Neural cell (in vitro differentiated cells): ENCODE results near the gene SMARCC1. TPM values are rescaled to one million over a fixed set of nuclear protein-coding genes. Genes with fewer than 3 reads are reported as not detected.

Source experiments
- H2AFZ ChIP-seq: fragments of 200-600, 300-800 bp; sonication (generic), shearing (Covaris generic); 2 replicates; pipeline ENCODE4 v1.6.0; 2014; ENCODE audit warnings: low read depth, mild to moderate bottlenecking, antibody characterized with exemption, low read length, moderate library complexity
- H3F3A ChIP-seq: fragments of 200-600 bp; shearing (Covaris generic); 2 replicates; pipeline ENCODE4 v1.6.1; 2016; ENCODE audit warnings: mild to moderate bottlenecking, moderate library complexity, mixed read lengths, antibody characterized with exemption, low read length; ENCODE audit not compliant: insufficient read depth, poor library complexity, severe bottlenecking
- H3K27ac ChIP-seq: fragments of 200-600, 300-800 bp; sonication (generic), shearing (Covaris generic); 2 replicates; pipeline ENCODE4 v1.5.1; 2014; ENCODE audit warnings: mild to moderate bottlenecking, low read length, moderate library complexity
- H3K27me3 ChIP-seq: fragments of 300-800, 200-600 bp; sonication (generic), shearing (Covaris generic); 2 replicates; pipeline ENCODE4 v1.6.0; 2014; ENCODE audit warnings: mild to moderate bottlenecking, low read depth, low read length, moderate library complexity; ENCODE audit not compliant: insufficient read depth
- H3K36me3 ChIP-seq: fragments of 300-800, 200-600 bp; sonication (generic), shearing (Covaris generic); 2 replicates; pipeline ENCODE4 v1.5.1; 2014; ENCODE audit warnings: mild to moderate bottlenecking, antibody characterized with exemption, low read length, moderate library complexity; ENCODE audit not compliant: insufficient read depth
- H3K4me2 ChIP-seq: fragments of 300-800, 200-600 bp; sonication (generic), shearing (Covaris generic); 2 replicates; pipeline ENCODE4 v1.6.0; 2014; ENCODE audit warnings: mild to moderate bottlenecking, low read length
- H3K4me3 ChIP-seq: fragments of 300-800, 200-600 bp; sonication (generic), shearing (Covaris generic); 2 replicates; pipeline ENCODE4 v1.5.1; 2014; ENCODE audit warnings: mild to moderate bottlenecking, low read length, moderate library complexity
- H3K79me2 ChIP-seq: fragments of 200-600 bp; shearing (Covaris generic); replicated peaks from 2 replicates; pipeline ENCODE4 v1.6.0; 2014; ENCODE audit warnings: mild to moderate bottlenecking, low read length, moderate library complexity; ENCODE audit not compliant: insufficient read depth
- H3K9ac ChIP-seq: fragments of 300-800, 200-600 bp; sonication (generic), shearing (Covaris generic); 2 replicates; pipeline ENCODE4 v1.6.1; 2016; ENCODE audit warnings: mild to moderate bottlenecking, low read length, mixed read lengths
- H3K9me2 ChIP-seq: fragments of 200-600 bp; shearing (Covaris generic); 2 replicates; pipeline ENCODE4 v1.6.1; 2016; ENCODE audit warnings: mild to moderate bottlenecking, low read length, mixed read lengths; ENCODE audit not compliant: insufficient read depth
- H3K9me3 ChIP-seq: fragments of 200-600, 300-800 bp; sonication (generic), shearing (Covaris generic); 2 replicates; pipeline ENCODE4 v1.6.1; 2016; ENCODE audit warnings: mild to moderate bottlenecking, mixed run types, low read length, moderate library complexity, mixed read lengths
- H4K20me1 ChIP-seq: fragments of 200-600 bp; shearing (Covaris generic); 2 replicates; pipeline ENCODE4 v1.6.1; 2016; ENCODE audit warnings: mild to moderate bottlenecking, mixed run types; ENCODE audit not compliant: insufficient read depth
- CTCF ChIP-seq: fragments of 450-650 bp; IDR thresholded peaks from 2 replicates; pipeline ENCODE4 v1.5.1; 2014; ENCODE audit warnings: antibody characterized with exemption, mild to moderate bottlenecking, moderate library complexity; ENCODE audit not compliant: poor library complexity, severe bottlenecking
- EP300 ChIP-seq: fragments of 450-650 bp; conservative IDR thresholded peaks from 2 replicates; pipeline ENCODE4 v1.6.1; 2014; ENCODE audit warnings: antibody characterized with exemption, mild to moderate bottlenecking, moderate library complexity; ENCODE audit not compliant: poor library complexity, severe bottlenecking
- EZH2 ChIP-seq: fragments of 200-600, 300-800 bp; shearing (Covaris generic), sonication (generic); IDR thresholded peaks from 2 replicates; pipeline ENCODE4 v1.6.1; 2014; ENCODE audit warnings: antibody characterized with exemption, low read length, borderline replicate concordance, mild to moderate bottlenecking; ENCODE audit not compliant: insufficient read depth, poor library complexity, severe bottlenecking
- MXI1 ChIP-seq: fragments of 450-650 bp; conservative IDR thresholded peaks from 2 replicates; pipeline ENCODE4 v1.6.1; 2014; ENCODE audit warnings: antibody characterized with exemption, mild to moderate bottlenecking; ENCODE audit not compliant: poor library complexity, severe bottlenecking
- POLR2AphosphoS5 ChIP-seq: IDR thresholded peaks from 2 replicates; pipeline ENCODE4 v1.6.1; 2012
- RAD21 ChIP-seq: fragments of 450-650 bp; conservative IDR thresholded peaks from 2 replicates; pipeline ENCODE4 v1.6.1; 2014; ENCODE audit warnings: antibody characterized with exemption, mild to moderate bottlenecking, moderate library complexity
- SMC3 ChIP-seq: fragments of 450-650 bp; conservative IDR thresholded peaks from 2 replicates; pipeline ENCODE4 v1.6.1; 2014; ENCODE audit warnings: antibody characterized with exemption, mild to moderate bottlenecking, moderate library complexity; ENCODE audit not compliant: poor library complexity
- TAF1 ChIP-seq: IDR thresholded peaks from 2 replicates; pipeline ENCODE4 v1.6.1; 2012; ENCODE audit warnings: low read depth
- polyA plus RNA-seq: library from polyadenylated mRNA; depleted of rRNA; stranded (reverse); fragments of >200 nt; gene quantifications from 2 replicates; pipeline ENCODE4 v1.2.3, GENCODE V29; 2014
- TF ChIP-seq, protein P1 (sequence below): IDR thresholded peaks from 2 replicates; pipeline ENCODE4 v1.6.1; 2012; ENCODE audit warnings: borderline replicate concordance

Gene SMARCC1
- polyA plus RNA-seq, 1 donor from 2014 or later = 29.4 TPM

GRCh38 chr3:47646362-47646761 lies 135.3 kb downstream of the SMARCC1 start:
- Histone ChIP-seq H3K9me3 (no peaks in the 10 kb centered on the region), H3K4me3 (no peak overlapping the region), H3F3A (no peaks in the 10 kb centered on the region), H3K27me3 (no peaks in the 10 kb centered on the region), H3K9ac (no peak overlapping the region), H3K27ac (no peak overlapping the region), H3K79me2 (peaks cover 10% of the 10 kb centered on the region), H4K20me1 (peaks cover 4% of the 10 kb centered on the region), H3K9me2 (no peaks in the 10 kb centered on the region), H3K4me2 (no peak overlapping the region), H3K36me3 (peaks cover 8% of the 10 kb centered on the region), H2AFZ (no peak overlapping the region)
- TF ChIP-seq, protein P1, sequence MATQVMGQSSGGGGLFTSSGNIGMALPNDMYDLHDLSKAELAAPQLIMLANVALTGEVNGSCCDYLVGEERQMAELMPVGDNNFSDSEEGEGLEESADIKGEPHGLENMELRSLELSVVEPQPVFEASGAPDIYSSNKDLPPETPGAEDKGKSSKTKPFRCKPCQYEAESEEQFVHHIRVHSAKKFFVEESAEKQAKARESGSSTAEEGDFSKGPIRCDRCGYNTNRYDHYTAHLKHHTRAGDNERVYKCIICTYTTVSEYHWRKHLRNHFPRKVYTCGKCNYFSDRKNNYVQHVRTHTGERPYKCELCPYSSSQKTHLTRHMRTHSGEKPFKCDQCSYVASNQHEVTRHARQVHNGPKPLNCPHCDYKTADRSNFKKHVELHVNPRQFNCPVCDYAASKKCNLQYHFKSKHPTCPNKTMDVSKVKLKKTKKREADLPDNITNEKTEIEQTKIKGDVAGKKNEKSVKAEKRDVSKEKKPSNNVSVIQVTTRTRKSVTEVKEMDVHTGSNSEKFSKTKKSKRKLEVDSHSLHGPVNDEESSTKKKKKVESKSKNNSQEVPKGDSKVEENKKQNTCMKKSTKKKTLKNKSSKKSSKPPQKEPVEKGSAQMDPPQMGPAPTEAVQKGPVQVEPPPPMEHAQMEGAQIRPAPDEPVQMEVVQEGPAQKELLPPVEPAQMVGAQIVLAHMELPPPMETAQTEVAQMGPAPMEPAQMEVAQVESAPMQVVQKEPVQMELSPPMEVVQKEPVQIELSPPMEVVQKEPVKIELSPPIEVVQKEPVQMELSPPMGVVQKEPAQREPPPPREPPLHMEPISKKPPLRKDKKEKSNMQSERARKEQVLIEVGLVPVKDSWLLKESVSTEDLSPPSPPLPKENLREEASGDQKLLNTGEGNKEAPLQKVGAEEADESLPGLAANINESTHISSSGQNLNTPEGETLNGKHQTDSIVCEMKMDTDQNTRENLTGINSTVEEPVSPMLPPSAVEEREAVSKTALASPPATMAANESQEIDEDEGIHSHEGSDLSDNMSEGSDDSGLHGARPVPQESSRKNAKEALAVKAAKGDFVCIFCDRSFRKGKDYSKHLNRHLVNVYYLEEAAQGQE = no peak
- TF ChIP-seq SMC3 (no peak), RAD21 (no peak), MXI1 (no peak), CTCF (no peak), POLR2AphosphoS5 (no peak), EP300 (no peak), TAF1 (no peak)

- peaks cover 8% of the 10 kb centered on the region for H3K36me3 ChIP-seq
- no peaks in the 10 kb centered on the region for H3K9me3 ChIP-seq
- no peaks in the 10 kb centered on the region for H3F3A ChIP-seq
- H3K9ac ChIP-seq = no peak overlapping the region
- peaks cover 4% of the 10 kb centered on the region for H4K20me1 ChIP-seq
- no peaks in the 10 kb centered on the region for H3K9me2 ChIP-seq
- H3K4me3 ChIP-seq = no peak overlapping the region
- no peak overlapping the region for H2AFZ ChIP-seq
- no peak overlapping the region for H3K4me2 ChIP-seq
- no peaks in the 10 kb centered on the region for H3K27me3 ChIP-seq
- no peak for TF ChIP-seq MXI1
- TF ChIP-seq CTCF = no peak
- TF ChIP-seq EP300 = no peak
- TF ChIP-seq RAD21 = no peak
- TF ChIP-seq POLR2AphosphoS5 = no peak
- TF ChIP-seq SMC3 = no peak
- TF ChIP-seq, protein P1 = no peak
- no peak for TF ChIP-seq TAF1
- no peak for TF ChIP-seq EZH2
- H3K79me2 ChIP-seq = peaks cover 17% of the 10 kb centered on the region
- no peak overlapping the region for H3K27ac ChIP-seq
These were observed 136.1 kb downstream of the SMARCC1 start for GRCh38 chr3:47645551-47645950.
